Parathyroid adenoma (tissue), 2 donors: ENCODE data around the gene PRLR.
"Not testable (repeated sequence)": the region's sequence is repeated elsewhere in the genome, so short reads cannot be mapped to it uniquely, and the experiment has no call there.

ENCODE experiments used
- H2AFZ ChIP-seq: fragments of 300-600 bp; sonication (generic); one replicate; pipeline ENCODE4 v1.7.0; 2017; ENCODE audit warnings: antibody characterized with exemption, mild to moderate bottlenecking
- H3K27ac ChIP-seq: fragments of 300-600 bp; sonication (generic); one replicate; pipeline ENCODE4 v1.7.0; 2017
- H3K27me3 ChIP-seq: fragments of 300-600 bp; sonication (generic); one replicate; pipeline ENCODE4 v1.7.0; 2017; ENCODE audit warnings: low read length; ENCODE audit not compliant: control insufficient read depth, insufficient read depth
- H3K36me3 ChIP-seq: fragments of 300-600 bp; sonication (generic); one replicate; pipeline ENCODE4 v1.7.0; 2017; ENCODE audit warnings: low read length; ENCODE audit not compliant: control insufficient read depth, insufficient read depth
- H3K4me1 ChIP-seq: fragments of 300-600 bp; sonication (generic); one replicate; pipeline ENCODE4 v1.7.0; 2017; ENCODE audit warnings: control low read depth
- H3K4me2 ChIP-seq: fragments of 300-600 bp; sonication (generic); one replicate; pipeline ENCODE4 v1.7.0; 2017; ENCODE audit warnings: low read length
- H3K4me3 ChIP-seq: fragments of 300-600 bp; sonication (generic); one replicate; pipeline ENCODE4 v1.7.0; 2017; ENCODE audit warnings: low read depth, low read length
- H3K79me2 ChIP-seq: fragments of 300-600 bp; sonication (generic); one replicate; pipeline ENCODE4 v1.7.0; 2017; ENCODE audit warnings: control low read depth
- H3K9ac ChIP-seq: fragments of 300-600 bp; sonication (generic); one replicate; pipeline ENCODE4 v1.7.0; 2017; ENCODE audit warnings: mild to moderate bottlenecking
- H3K9me3 ChIP-seq: fragments of 300-600 bp; sonication (generic); one replicate; pipeline ENCODE4 v1.7.0; 2017; ENCODE audit warnings: low read length; ENCODE audit not compliant: control insufficient read depth
- CTCF ChIP-seq: fragments of 300-600 bp; sonication (generic); IDR thresholded peaks from one replicate; pipeline ENCODE4 v1.7.0; 2017; ENCODE audit warnings: antibody characterized with exemption, mild to moderate bottlenecking
- donor health status: primary hyperparathyroidism.

The PRLR gene

DNA sequence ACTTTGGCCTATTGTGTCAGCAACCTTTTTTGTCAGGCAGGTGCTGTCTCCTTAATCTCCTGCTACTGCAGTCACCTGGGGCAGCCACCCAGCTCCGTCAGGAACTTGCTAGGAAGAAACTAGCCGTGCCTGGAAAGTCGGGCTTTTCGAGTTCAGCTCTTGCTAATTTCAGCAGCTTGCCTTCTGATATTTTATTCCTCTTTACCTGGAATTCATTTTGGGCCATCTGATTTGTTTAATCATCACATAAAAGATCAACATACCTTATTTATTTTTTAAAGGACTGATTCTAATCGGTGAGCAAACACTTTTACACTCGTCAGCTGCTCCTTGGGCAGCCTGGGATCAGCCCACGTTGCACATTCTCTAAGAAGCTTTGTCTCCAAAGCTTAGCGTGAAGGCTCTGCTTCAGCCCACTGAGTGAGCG, 42.2 kb downstream of the PRLR start:
- Histone ChIP-seq H3K9me3 (no peaks in the 10 kb centered on the region), H3K27ac (peak overlapping the region; percentile 87), H3K36me3 (no peaks in the 10 kb centered on the region), H2AFZ (no peak overlapping the region), H3K4me3 (peak overlapping the region; percentile 2), H3K27me3 (no peaks in the 10 kb centered on the region), H3K4me1 (peaks cover 69% of the 10 kb centered on the region), H3K79me2 (peaks cover 46% of the 10 kb centered on the region), H3K9ac (no peak overlapping the region), H3K4me2 (peak overlapping the region; percentile 42)
- TF ChIP-seq CTCF = no peak

DNA sequence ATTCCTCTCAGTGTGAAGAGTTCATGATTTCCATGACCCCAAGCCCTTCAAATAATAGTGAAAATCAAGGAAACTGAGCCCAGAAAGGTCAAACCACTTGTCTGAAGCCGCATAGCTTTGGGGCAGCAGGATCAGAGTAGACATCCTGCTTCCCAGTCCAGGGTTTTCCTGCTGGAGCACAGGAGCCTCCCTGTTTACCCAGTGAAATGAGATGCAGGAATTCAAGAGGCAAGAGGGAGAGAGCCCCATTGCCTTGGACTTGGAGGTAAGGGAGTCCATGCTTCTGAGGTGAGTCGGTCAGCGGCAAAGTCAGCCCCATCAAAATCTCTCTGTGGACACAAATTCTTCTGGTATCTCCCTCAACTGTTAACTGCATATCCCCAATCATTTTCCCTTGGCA, 42.7 kb downstream of the PRLR start:
- Histone ChIP-seq H3K4me1 (peaks cover 69% of the 10 kb centered on the region), H3K79me2 (peaks cover 45% of the 10 kb centered on the region), H3K4me2 (peak overlapping the region; percentile 9), H3K27ac (peak overlapping the region; percentile 87)
- not testable (repeated sequence) for H3K4me3 ChIP-seq, H2AFZ ChIP-seq, H3K27me3 ChIP-seq, H3K36me3 ChIP-seq, H3K9me3 ChIP-seq, H3K9ac ChIP-seq

GRCh38 chr5:35186749-35187148, 43.5 kb downstream of the PRLR start:
- no peak overlapping the region for H3K9ac ChIP-seq
- no peak for TF ChIP-seq CTCF
- no peak overlapping the region for H2AFZ ChIP-seq
- no peaks in the 10 kb centered on the region for H3K9me3 ChIP-seq
- H3K79me2 ChIP-seq = peaks cover 42% of the 10 kb centered on the region
- H3K27me3 ChIP-seq = no peaks in the 10 kb centered on the region
- no peaks in the 10 kb centered on the region for H3K36me3 ChIP-seq
- H3K4me1 ChIP-seq = peaks cover 75% of the 10 kb centered on the region
- peak overlapping the region; percentile 2 for H3K27ac ChIP-seq
- H3K4me3 ChIP-seq = no peak overlapping the region
- peak overlapping the region; percentile 29 for H3K4me2 ChIP-seq

DNA sequence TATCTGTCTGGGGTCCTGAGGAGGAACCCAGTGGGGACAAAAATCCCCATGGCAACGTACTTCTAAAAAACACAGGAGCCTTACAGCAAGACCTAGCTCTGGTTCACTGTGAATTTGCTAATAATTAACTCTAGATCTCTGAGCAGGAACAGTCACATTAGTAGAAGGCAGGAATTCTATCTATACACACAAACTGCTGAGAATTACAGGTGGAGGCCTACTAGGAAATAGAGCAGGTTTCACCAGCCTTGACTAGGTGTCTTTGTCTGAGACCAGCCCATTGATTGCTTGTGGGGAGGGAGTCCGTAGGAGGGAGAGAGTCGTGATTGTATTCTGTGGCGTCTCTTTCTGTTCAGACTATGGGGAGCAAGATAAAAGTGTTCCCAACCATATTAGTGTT, 44.8 kb downstream of the PRLR start:
- Histone ChIP-seq H3K36me3 (no peaks in the 10 kb centered on the region), H3K4me2 (peak overlapping the region; percentile 6), H3K9me3 (no peaks in the 10 kb centered on the region), H3K27me3 (no peaks in the 10 kb centered on the region), H3K4me1 (peaks cover 80% of the 10 kb centered on the region), H3K9ac (no peak overlapping the region), H3K4me3 (no peak overlapping the region), H3K79me2 (peaks cover 50% of the 10 kb centered on the region), H3K27ac (peak overlapping the region; percentile 29), H2AFZ (no peak overlapping the region)
- no peak for TF ChIP-seq CTCF

GRCh38 chr5:35183556-35183955, 46.7 kb downstream of the PRLR start:
- no peaks in the 10 kb centered on the region for H3K36me3 ChIP-seq
- H2AFZ ChIP-seq = no peak overlapping the region
- no peaks in the 10 kb centered on the region for H3K9me3 ChIP-seq
- TF ChIP-seq CTCF = peak; percentile 3
- H3K27ac ChIP-seq = peak overlapping the region; percentile 76
- H3K4me3 ChIP-seq = peak overlapping the region; percentile 30
- no peaks in the 10 kb centered on the region for H3K27me3 ChIP-seq
- peak overlapping the region; percentile 39 for H3K4me2 ChIP-seq
- no peak overlapping the region for H3K9ac ChIP-seq
- H3K79me2 ChIP-seq = peaks cover 62% of the 10 kb centered on the region
- peaks cover 71% of the 10 kb centered on the region for H3K4me1 ChIP-seq
